Mucosa of descending colon (tissue), 3 donors: ENCODE measurements around the gene CYTH1. TPM values are rescaled to one million over a fixed set of nuclear protein-coding genes. Genes with fewer than 3 reads are reported as not detected.

Experiments
- ATAC-seq: fragments of 200-7000 bp; cut with Tn5 transposase; one replicate; pipeline ENCODE4 v1.9.1; 2020; ENCODE audit warnings: mild to moderate bottlenecking, moderate library complexity
- DNase-seq, 3 donors: peaks; one replicate each; pipeline ENCODE4 v3.0.0-alpha.2; 2020
- H3K36me3 ChIP-seq: fragments of 200-600 bp; one replicate; pipeline ENCODE4 v1.8.0; 2021; ENCODE audit warnings: low read depth, mild to moderate bottlenecking
- H3K4me1 ChIP-seq: fragments of 200-600 bp; one replicate; pipeline ENCODE4 v1.8.0; 2021; ENCODE audit warnings: low read depth, mild to moderate bottlenecking
- H3K4me3 ChIP-seq: fragments of 200-600 bp; one replicate; pipeline ENCODE4 v1.8.0; 2021; ENCODE audit warnings: mild to moderate bottlenecking
- H3K9me3 ChIP-seq: fragments of 200-600 bp; one replicate; pipeline ENCODE4 v1.8.0; 2021; ENCODE audit warnings: mild to moderate bottlenecking
- intact Hi-C, 2 donors: fragments of 100-400 bp; cut with DNase I in 1 of 2; cut with micrococcal nuclease in 1 of 2; formaldehyde crosslinking; loops; one replicate each; pipeline versions ENCODE4 v1.11.0 to v1.11.1; 2022; cut with DNase I, micrococcal nuclease
- total RNA-seq, 3 donors: library from RNA; stranded (reverse); fragmentation: NEBNext Ultra II Directional in 2 of 3; extraction: Animal tissue kit (Norgen Biotek cat#: 25700) in 2 of 3; gene quantifications; one replicate each; pipeline versions ENCODE4 v1.2.1 to v1.2.4, GENCODE V29; 2021 to 2023
- TF ChIP-seq, protein P1 (sequence below): fragments of 200-600 bp; IDR thresholded peaks from one replicate; pipeline ENCODE4 v1.8.0; 2022; ENCODE audit warnings: antibody characterized with exemption, mild to moderate bottlenecking
- donor health status: DM: no; HTN: no; CAD: no; lungs with moderate emphysema.
- donor health status: DM: no; HTN: no; CAD: no.
- donor health status: DM: no; HTN: yes; CAD: no.

Gene CYTH1
- total RNA-seq, 3 donors from 2014 or later: 60.3 to 99.4 (median 91.6) TPM

DNA sequence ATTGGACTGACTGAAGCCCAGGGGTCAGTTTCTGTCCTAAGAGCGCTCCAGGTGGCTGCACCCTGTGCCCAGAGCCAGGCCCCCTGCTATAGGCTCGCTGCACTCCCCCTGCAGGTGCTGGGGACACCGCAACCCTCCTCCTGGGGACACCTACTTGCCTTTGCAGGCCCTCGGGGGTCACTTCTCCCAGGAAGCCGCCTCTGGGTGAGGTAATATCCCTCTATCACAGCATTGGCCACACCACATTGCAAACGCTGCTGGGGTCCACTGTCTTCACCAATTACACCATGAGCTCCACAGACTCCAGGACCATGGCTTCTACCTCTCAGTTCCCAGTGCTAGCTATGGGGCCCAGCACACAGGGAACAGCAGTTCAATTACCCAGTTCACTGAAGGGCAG, 43.6 kb upstream of the CYTH1 start:
- no peak for ATAC-seq

DNA sequence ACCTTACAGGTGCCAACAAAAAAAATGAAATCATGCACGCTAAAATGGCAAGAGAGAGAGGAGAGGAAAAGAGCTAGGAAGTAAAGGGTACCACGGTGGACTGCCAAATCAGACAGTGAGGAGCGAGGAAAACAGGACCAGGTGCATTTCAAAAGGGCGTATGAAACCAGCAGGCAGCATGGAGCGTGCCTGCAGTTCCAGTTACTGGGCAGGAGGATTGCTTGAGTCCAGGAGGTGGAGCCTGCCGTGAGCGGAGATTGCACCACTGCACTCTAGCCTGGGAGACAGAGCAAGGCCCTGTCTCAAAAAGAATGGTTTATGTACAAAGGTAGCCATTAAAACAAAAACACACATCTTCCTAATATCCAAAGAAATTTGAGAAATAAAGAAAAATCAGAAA, 42.2 kb upstream of the CYTH1 start:
- Histone ChIP-seq H3K4me1 (no peaks in the 10 kb centered on the region), H3K36me3 (peaks cover 15% of the 10 kb centered on the region), H3K9me3 (no peaks in the 10 kb centered on the region), H3K4me3 (no peak overlapping the region)
- ATAC-seq (no peak), DNase-seq (no peak)
- TF ChIP-seq, protein P1, sequence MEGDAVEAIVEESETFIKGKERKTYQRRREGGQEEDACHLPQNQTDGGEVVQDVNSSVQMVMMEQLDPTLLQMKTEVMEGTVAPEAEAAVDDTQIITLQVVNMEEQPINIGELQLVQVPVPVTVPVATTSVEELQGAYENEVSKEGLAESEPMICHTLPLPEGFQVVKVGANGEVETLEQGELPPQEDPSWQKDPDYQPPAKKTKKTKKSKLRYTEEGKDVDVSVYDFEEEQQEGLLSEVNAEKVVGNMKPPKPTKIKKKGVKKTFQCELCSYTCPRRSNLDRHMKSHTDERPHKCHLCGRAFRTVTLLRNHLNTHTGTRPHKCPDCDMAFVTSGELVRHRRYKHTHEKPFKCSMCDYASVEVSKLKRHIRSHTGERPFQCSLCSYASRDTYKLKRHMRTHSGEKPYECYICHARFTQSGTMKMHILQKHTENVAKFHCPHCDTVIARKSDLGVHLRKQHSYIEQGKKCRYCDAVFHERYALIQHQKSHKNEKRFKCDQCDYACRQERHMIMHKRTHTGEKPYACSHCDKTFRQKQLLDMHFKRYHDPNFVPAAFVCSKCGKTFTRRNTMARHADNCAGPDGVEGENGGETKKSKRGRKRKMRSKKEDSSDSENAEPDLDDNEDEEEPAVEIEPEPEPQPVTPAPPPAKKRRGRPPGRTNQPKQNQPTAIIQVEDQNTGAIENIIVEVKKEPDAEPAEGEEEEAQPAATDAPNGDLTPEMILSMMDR: no peak
- intact Hi-C loops: no loop called here

More for the DNA sequence above, 43.6 kb upstream of the CYTH1 start:
- Histone ChIP-seq H3K4me1 (no peaks in the 10 kb centered on the region), H3K36me3 (no peaks in the 10 kb centered on the region), H3K9me3 (no peaks in the 10 kb centered on the region), H3K4me3 (no peak overlapping the region)
- DNase-seq: no peak
- intact Hi-C loops: no loop called here
- TF ChIP-seq, protein P1: no peak

DNA sequence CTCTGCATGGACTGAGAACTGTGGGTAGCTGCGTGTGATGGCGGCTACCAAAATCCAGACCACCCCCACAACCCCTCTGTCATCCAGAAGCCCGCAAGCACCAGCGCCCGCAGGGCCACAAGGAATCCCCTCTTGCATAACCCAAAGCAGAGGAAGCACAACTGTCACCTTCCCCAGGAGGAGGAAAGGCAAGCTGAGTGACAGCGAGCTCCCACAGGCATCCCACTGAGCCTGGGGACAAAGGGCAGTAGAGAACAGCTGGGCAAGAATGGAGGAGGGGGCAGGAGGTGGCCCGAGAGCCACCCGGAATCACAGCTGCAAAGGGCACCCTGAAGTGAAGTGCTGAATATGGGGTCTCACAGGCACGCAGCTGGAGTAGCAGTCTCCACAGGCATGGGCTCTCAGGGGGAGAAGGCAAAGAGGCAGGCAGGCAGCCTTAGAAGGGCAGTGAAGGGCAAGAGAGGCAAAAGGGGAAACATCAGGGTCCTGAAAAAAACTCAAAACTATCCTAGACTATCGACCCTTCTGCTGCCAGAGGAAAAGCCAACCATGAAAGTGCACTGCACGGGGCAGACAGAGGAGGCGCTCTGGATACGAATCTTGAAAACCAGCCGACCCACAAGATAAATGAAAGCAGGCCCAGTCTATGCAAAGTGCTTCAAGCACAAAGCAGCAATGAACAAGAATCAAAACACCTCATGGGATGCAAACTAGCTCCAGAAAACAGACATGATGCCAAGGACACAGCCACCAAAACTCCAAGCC, 41.4 kb upstream of the CYTH1 start:
- TF ChIP-seq, protein P1: no peak
- intact Hi-C loops: no loop called here
- DNase-seq (no peak), ATAC-seq (no peak)
- Histone ChIP-seq H3K4me3 (no peak overlapping the region), H3K4me1 (no peaks in the 10 kb centered on the region), H3K36me3 (peaks cover 15% of the 10 kb centered on the region), H3K9me3 (no peaks in the 10 kb centered on the region)

DNA sequence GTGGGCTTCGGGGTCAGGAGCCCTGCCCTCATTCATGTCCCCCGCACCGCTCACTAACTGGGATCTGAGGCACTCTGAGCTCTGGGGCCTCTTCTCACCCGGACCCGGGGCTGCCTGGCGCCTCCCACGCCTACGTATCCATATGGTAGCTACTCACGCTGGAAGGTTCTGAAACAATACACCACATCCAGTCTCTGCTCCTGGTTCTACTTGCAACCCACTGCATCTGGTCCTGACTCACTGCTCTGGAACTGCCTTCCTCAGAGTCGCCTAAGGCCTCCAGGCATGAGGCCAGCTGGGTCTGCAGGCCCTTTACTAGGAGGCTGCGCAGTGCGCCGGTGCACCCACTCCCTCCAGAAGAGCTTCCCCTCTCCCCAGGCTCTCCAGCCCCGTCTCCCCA, 40.5 kb upstream of the CYTH1 start:
- intact Hi-C loops: no loop called here
- peaks cover 15% of the 10 kb centered on the region for H3K36me3 ChIP-seq
- DNase-seq (no peak), ATAC-seq (no peak)
- H3K4me1 ChIP-seq: no peaks in the 10 kb centered on the region
- TF ChIP-seq, protein P1: no peak
- H3K4me3 ChIP-seq: no peak overlapping the region
- no peaks in the 10 kb centered on the region for H3K9me3 ChIP-seq

DNA sequence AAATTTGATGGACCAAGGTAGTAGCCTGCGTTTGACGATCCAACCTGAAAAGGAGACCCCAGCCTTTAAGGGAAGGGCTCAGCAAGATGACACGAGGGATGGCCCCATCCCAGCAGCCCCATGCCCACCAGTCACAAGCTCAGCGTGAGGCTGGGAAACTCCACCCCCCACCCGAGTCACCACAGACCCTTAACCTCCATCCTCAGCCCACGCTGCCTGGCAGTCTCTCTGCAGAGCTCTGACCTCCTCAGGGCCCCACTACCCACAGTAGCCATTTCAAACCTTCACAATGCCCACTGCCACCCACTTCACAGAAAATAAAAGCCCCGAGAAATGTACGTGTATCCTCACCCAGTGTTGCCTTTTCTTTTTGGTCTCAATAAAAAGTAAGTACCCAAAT, 39.9 kb upstream of the CYTH1 start:
- Histone ChIP-seq H3K4me3 (no peak overlapping the region), H3K4me1 (no peaks in the 10 kb centered on the region), H3K36me3 (peaks cover 15% of the 10 kb centered on the region), H3K9me3 (no peaks in the 10 kb centered on the region)
- ATAC-seq: no peak
- intact Hi-C loops: no loop called here
- no peak for DNase-seq
- TF ChIP-seq, protein P1: no peak
